Smooth muscle cell (in vitro differentiated cells): Measurements from ENCODE around the gene NIPAL4. TPM values are rescaled to one million over a fixed set of nuclear protein-coding genes. Genes with fewer than 3 reads are reported as not detected.

Source experiments
- DNase-seq: peaks from one replicate; lab custom pipeline; 2025; ENCODE audit not compliant: unreplicated experiment; lab: John Stamatoyannopoulos, UW
- H2AFZ ChIP-seq: fragments of 200-600 bp; sonication (generic); 2 replicates; pipeline ENCODE4 v1.6.0; 2016; ENCODE audit warnings: antibody characterized with exemption, low read depth, mild to moderate bottlenecking
- H3F3A ChIP-seq: fragments of 200-600 bp; sonication (generic); 2 replicates; pipeline ENCODE4 v1.6.0; 2017; ENCODE audit warnings: antibody characterized with exemption, low read depth
- H3K27ac ChIP-seq: fragments of 200-600 bp; sonication (generic); 2 replicates; pipeline ENCODE4 v1.5.1; 2016; ENCODE audit warnings: low read depth, mild to moderate bottlenecking
- H3K27me3 ChIP-seq: fragments of 200-600 bp; sonication (generic); 2 replicates; pipeline ENCODE4 v1.6.1; 2016; ENCODE audit warnings: low read depth, mild to moderate bottlenecking
- H3K36me3 ChIP-seq: fragments of 200-600 bp; sonication (generic); 2 replicates; pipeline ENCODE4 v1.5.1; 2016; ENCODE audit warnings: low read depth
- H3K4me1 ChIP-seq: fragments of 200-600 bp; sonication (generic); 2 replicates; pipeline ENCODE4 v1.5.1; 2016; ENCODE audit warnings: low read depth
- H3K4me2 ChIP-seq: fragments of 200-600 bp; sonication (generic); 2 replicates; pipeline ENCODE4 v1.6.0; 2016; ENCODE audit warnings: mild to moderate bottlenecking
- H3K4me3 ChIP-seq: fragments of 200-600 bp; sonication (generic); 2 replicates; pipeline ENCODE4 v1.5.1; 2016; ENCODE audit warnings: mild to moderate bottlenecking
- H3K79me2 ChIP-seq: fragments of 200-600 bp; sonication (generic); 2 replicates; pipeline ENCODE4 v1.6.0; 2016; ENCODE audit warnings: low read depth, mild to moderate bottlenecking
- H3K9ac ChIP-seq: fragments of 200-600 bp; sonication (generic); 2 replicates; pipeline ENCODE4 v1.6.0; 2016; ENCODE audit warnings: low read depth
- H3K9me3 ChIP-seq: fragments of 200-600 bp; sonication (generic); replicated peaks from 2 replicates; pipeline ENCODE4 v1.5.1; 2016; ENCODE audit warnings: low read depth
- H4K20me1 ChIP-seq: fragments of 200-600 bp; sonication (generic); 2 replicates; pipeline ENCODE4 v1.6.0; 2016; ENCODE audit warnings: low read depth
- WGBS: methylation state at CpG from one replicate; pipeline ENCODE4 v1.1.7; 2016; ENCODE audit warnings: low lambda C conversion rate; 5-methylcytosine and 5-hydroxymethylcytosine counted together
- polyA plus RNA-seq: library from polyadenylated mRNA; unstranded; fragments of >200 nt; fragmentation: Nextera tagmentation; extraction: Ambion mirVana; gene quantifications from 2 replicates; pipeline ENCODE4 v1.2.1, GENCODE V29; 2016
- total RNA-seq: library from RNA; depleted of rRNA; stranded (reverse); fragments of >200 nt; gene quantifications from 2 replicates; pipeline ENCODE4 v1.2.3, GENCODE V29; 2014
- TF ChIP-seq, protein P1 (sequence below): fragments of 200-600 bp; sonication (generic); IDR thresholded peaks from 2 replicates; pipeline ENCODE4 v1.5.1; 2017; ENCODE audit warnings: borderline replicate concordance, mild to moderate bottlenecking, antibody characterized with exemption; ENCODE audit not compliant: insufficient read depth, poor library complexity, severe bottlenecking

NIPAL4 gene
- total and polyA plus RNA-seq, 2 experiments from 2014 or later: 0.37 to 6.9 TPM

DNA sequence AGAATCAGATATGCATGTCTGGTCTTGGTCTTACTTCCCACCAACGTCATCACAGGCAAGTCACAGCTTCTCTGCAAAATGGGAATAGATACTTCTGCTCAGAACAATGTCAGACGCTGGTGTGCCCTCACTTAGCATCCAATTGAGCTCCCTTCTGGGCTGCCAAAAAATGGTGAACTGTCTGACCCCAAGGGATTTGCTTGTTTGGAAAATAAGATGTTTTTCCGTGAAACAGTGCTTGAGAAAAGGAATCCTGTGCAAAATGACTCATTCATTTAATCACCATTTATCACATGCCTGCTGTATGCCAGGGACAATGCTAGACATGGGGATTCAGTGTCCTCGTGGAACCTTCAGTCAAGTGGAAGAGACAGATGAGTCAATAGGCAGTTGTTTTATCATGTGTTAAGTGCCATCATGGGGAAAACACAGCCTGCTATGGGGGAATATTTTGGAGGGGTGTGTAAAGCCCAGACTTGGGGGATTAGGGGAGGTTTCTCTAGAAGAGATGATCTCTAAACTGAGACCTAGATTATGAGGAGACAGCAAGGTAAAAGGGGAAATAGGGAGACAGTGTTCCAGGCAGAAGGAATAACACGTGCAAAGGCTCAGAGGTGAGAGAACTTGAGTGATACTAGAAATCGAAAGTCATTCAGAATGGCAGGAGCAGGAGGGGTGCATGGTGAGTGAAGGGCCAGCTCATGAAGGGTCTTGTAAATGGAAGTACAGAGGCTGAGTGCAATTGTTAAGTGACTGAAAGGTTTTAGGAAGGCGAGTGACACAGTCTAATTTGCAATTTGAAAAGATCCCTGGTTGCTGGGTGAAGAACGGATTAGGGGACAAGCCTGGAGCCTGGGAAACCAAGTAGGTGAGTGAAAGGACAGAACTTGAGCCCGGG is 3.9 kb downstream of the NIPAL4 start:
- no peaks in the 10 kb centered on the region for H3K27me3 ChIP-seq
- no peaks in the 10 kb centered on the region for H3K79me2 ChIP-seq
- DNase-seq: no peak
- WGBS: 37% methylated on average over 9 of the region's 9 CpGs
- H3K4me2 ChIP-seq: peak overlapping the region; percentile 47
- peak overlapping the region; percentile 32 for H3K27ac ChIP-seq
- no peak overlapping the region for H2AFZ ChIP-seq
- TF ChIP-seq, protein P1, sequence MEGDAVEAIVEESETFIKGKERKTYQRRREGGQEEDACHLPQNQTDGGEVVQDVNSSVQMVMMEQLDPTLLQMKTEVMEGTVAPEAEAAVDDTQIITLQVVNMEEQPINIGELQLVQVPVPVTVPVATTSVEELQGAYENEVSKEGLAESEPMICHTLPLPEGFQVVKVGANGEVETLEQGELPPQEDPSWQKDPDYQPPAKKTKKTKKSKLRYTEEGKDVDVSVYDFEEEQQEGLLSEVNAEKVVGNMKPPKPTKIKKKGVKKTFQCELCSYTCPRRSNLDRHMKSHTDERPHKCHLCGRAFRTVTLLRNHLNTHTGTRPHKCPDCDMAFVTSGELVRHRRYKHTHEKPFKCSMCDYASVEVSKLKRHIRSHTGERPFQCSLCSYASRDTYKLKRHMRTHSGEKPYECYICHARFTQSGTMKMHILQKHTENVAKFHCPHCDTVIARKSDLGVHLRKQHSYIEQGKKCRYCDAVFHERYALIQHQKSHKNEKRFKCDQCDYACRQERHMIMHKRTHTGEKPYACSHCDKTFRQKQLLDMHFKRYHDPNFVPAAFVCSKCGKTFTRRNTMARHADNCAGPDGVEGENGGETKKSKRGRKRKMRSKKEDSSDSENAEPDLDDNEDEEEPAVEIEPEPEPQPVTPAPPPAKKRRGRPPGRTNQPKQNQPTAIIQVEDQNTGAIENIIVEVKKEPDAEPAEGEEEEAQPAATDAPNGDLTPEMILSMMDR: no peak
- H3K4me1 ChIP-seq: peaks cover 5% of the 10 kb centered on the region
- H3F3A ChIP-seq: peaks cover 3% of the 10 kb centered on the region
- H4K20me1 ChIP-seq: no peaks in the 10 kb centered on the region
- H3K4me3 ChIP-seq: no peak overlapping the region
- no peaks in the 10 kb centered on the region for H3K9me3 ChIP-seq
- no peaks in the 10 kb centered on the region for H3K36me3 ChIP-seq
- H3K9ac ChIP-seq: no peak overlapping the region

DNA sequence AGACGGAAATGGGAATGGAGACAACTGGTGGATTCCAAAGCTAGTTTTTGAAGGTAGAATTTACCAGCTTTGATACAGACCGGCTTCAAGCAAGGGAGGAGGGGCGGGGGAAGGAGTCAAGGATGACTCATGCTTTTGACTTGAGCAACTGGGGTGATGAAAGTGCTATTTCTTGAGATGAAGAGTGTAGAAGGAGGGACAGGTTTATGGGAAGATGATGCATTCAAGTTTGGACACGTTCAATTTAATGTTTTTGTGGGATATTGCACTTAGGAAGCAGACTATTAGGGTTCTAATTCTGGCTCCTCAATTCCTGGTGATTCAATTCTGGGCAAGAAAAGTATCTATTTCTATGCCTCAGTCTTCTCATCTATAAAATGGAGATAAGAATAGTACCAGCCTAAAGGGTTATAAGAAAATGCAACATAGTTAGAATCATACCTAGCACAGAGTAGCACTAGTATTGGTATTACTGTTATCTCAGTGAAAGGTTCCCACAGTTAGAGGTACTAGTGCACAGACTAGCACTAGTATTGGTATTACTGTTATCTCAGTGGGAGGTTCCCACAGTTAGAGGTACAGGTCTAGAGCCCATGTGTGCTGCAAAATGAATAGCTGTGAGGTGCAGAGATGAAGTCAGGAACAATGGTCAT is 4.6 kb downstream of the NIPAL4 start:
- no peak for DNase-seq
- Histone ChIP-seq H3K36me3 (no peaks in the 10 kb centered on the region), H4K20me1 (no peaks in the 10 kb centered on the region), H3K9ac (no peak overlapping the region), H3K27ac (peak overlapping the region; percentile 32), H3K9me3 (no peaks in the 10 kb centered on the region), H3F3A (peaks cover 7% of the 10 kb centered on the region), H3K4me2 (peak overlapping the region; percentile 47), H3K4me3 (no peak overlapping the region), H3K79me2 (no peaks in the 10 kb centered on the region), H3K4me1 (peaks cover 5% of the 10 kb centered on the region), H3K27me3 (no peaks in the 10 kb centered on the region), H2AFZ (no peak overlapping the region)
- TF ChIP-seq, protein P1: no peak
- 3% methylated on average over 4 of the region's 4 CpGs for WGBS

DNA sequence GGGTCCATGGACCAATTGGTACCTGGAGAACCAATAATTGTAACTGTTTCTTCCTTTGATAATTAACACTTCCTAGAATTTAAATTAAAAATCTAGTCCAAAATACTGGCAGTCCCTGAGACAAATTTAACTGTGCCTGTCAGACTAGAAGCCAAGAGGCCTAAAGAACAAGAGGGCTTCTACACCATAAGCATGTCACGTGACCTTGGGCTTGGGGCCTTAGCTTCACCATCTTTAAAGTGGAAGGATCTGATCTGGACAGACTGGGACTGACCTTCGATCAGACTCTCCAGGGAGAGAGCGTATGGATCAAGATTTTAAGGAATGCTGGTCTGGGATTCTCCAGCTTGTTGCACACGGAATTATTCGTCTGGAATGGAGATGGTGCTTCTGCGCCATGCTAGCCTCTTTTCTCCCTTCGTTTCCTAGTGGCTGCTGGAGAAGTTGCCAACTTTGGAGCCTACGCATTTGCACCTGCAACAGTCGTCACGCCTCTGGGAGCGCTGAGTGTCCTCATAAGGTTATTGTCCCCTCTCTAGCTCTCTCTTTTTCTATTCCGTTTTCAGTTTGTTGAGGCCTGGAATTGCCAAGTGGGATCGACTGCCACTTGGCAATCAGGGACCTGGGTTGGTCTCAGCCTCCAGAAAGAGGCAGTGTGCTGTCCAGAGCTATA is 8.4 kb downstream of the NIPAL4 start:
- Histone ChIP-seq H3K27ac (no peak overlapping the region), H3K4me3 (no peak overlapping the region), H3K9me3 (no peaks in the 10 kb centered on the region), H3K79me2 (no peaks in the 10 kb centered on the region), H3K4me1 (peaks cover 5% of the 10 kb centered on the region), H3K27me3 (no peaks in the 10 kb centered on the region), H2AFZ (no peak overlapping the region), H3F3A (peaks cover 19% of the 10 kb centered on the region), H4K20me1 (no peaks in the 10 kb centered on the region), H3K4me2 (no peak overlapping the region), H3K9ac (no peak overlapping the region), H3K36me3 (no peaks in the 10 kb centered on the region)
- no peak for DNase-seq
- TF ChIP-seq, protein P1: no peak
- WGBS: 96% methylated on average over 13 of the region's 13 CpGs
